GM18867 (cell line): ENCODE data around the gene RAB3IL1.
"Not testable (repeated sequence)": the region's sequence is repeated elsewhere in the genome, so short reads cannot be mapped to it uniquely, and the experiment has no call there.

Experiments
- ATAC-seq: cut with Tn5 transposase; IDR thresholded peaks from one replicate; pipeline ENCODE4 v1.9.1; 2021; ENCODE audit warnings: mild to moderate bottlenecking, moderate library complexity; ENCODE audit not compliant: unreplicated experiment

Gene RAB3IL1

GRCh38 chr11:61887839-61888494 lies 29.4 kb downstream of the RAB3IL1 start:
- ATAC-seq: no peak

- no peak for ATAC-seq
Measured at GRCh38 chr11:61886643-61887042, 30.7 kb downstream of the RAB3IL1 start.

DNA sequence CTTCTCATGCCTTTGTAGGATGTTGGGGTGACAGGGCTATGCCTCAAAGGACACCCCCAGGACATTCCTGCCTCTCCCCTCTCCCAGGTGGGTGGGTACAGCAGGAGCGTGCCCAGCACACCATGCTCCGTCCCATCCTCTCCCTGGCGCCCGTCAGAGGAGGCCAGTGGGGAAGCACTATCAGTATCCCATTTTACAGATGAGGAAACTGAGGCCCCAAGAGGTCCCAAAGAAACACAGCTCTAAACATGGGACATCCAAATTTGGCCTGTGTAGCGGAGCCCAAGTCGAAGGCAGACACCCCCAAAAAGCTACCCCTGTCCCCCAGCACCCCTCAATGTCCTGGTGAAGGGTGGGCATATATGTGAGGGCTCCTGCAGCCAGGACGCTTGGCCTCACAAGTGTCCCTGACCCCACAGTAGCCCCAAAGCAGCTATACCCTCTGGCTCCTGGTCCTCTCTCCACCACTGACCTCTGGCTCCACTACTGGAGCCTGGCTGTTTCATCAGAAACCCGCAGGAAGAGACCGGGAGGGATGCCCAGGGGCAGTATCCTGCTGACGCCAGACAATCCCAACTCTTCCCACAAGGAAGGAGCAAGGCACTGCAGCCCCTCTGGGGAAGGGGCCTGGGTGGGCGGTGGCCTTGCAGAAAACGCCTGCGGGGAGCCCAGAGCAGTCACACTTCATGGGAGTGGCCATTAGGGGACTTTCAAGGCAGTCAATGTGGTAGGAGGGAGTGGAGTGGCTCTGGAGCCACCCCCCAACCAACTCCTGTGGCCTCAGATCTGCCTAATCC lies 31.4 kb downstream of the RAB3IL1 start:
- ATAC-seq: no peak

GRCh38 chr11:61885166-61885778 lies 32.1 kb downstream of the RAB3IL1 start:
- ATAC-seq: no peak

DNA sequence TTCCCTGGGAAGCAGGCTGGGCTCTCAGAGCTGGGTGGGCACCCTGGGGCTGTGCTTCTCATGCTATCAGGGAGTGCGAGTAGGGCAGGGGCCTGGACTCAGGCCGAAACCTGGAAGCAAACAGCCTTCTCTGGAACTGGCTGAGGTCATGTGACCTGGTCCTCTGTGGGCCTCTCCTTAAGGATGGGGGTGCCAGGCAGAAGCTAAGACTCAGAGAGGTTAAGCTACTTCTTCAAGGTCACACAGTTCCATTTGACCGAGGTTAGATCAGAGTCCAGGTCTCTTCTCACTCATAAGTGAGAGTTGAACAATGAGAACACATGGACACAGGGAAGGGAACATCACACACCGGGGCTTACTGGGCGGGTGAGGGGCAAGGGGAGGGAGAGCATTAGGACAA lies 33.4 kb downstream of the RAB3IL1 start:
- no peak for ATAC-seq

DNA sequence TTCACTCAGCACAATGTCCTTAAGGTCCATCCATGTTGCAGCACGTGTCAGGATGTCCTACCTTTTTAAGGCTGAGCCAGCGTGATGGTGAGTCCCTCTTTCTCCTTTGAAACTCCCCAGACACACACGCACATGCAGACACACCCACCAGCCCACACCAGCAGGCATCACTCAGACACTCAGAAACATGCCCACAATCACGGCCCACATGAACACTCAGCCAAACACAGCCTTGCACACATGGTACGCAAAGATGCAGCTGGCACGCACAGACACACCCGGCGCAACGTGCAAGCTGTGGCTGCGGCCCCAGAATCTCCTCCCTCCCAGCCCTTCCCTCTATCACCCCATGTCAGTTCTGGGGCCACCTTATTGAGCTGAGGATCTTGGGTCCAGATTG lies 34.0 kb downstream of the RAB3IL1 start:
- no peak for ATAC-seq

DNA sequence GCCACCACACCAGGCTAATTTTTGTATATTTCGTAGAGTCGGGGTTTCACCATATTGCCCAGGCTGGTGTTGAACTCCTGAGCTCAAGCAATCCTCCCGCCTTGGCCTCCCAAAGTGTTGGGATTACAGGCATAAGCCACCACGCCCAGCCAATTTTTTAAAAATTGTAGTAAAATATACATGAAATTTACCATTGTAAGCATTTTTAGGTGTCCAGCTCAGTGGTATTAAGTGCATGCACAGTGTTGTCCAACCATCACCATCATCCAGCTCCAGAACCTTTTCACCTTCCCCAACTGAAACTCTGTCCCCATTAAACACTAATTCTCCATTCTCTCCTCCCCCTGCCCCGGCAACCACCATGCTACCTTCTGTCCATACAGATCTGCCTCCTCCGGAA lies 34.5 kb downstream of the RAB3IL1 start:
- no peak for ATAC-seq

DNA sequence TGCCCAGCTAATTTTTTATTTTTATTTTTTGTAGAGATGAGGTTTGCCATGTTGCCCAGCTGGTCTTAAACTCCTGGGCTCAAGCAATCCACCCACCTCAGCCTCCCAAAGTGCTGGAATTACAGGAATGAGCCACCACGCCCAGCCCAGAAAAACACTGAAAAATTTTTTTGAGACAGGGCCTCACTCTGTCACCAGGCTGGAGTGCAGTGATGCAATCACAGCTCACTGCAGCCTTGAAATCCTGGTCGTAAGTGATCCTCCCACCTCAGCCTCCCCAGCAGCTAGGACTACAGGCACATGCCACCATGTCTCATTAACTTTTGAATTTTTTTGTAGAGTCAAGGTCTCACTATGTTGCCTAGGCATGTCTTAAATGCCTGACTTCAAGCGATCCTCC lies 35.1 kb downstream of the RAB3IL1 start:
- not testable (repeated sequence) for ATAC-seq

DNA sequence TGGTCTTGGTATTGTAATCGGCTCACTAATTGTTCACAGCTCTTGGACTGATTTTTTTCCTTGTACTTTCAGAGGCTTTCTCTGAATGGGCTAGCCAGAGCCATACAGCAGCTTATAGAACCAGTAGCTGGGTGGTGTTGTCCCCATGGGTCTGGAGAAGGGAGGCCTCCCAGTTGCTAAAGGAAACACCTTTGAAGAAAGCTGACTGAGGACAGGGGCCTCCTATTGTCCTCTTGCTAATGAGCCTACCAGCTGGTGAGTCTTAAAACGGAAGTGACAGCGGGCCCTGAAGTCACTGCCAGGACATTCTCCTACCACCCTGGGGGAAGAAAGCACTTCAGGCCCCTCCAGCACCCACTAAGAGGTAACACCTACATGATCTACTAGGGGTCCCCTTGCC lies 36.0 kb downstream of the RAB3IL1 start:
- no peak for ATAC-seq

GRCh38 chr11:61880454-61880853 lies 36.9 kb downstream of the RAB3IL1 start:
- ATAC-seq: no peak

DNA sequence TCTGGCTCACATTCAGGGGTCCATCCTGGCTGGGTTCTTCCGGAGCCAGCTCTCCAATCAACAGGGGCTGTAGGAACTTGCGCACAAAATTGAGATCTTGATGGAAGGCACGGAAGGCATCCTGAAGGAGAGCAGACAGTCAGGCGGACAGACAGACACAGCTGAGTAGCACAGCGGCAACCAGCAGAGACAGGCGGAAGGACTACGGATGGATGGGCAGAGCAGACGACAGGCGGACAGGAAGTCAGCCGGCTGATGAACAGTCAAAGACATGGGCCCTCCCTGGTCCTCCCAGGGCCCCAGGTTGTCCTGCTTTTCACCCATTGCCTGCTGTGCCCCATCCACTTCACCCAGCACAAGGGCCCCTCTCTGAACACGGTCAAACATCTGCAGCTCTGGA lies 37.3 kb downstream of the RAB3IL1 start:
- no peak for ATAC-seq

DNA sequence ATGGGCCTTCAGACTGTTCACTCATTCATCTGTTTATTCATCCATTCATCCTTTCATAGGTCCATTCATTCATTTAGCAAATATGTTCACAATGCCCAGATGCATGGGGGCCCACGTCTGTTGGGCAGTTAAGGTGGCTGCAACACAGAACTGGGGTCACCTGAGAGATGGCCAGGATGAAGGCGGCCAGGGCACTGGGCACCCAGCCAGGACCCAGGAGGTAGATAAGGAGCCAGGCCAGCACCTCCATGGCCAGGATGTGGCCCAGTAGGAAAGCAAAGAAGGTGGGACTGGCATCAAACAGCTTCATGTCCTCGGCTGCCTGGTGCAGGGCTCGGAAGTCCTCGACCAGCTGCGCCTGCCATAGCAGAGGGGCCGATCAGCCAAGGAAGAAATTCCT lies 38.2 kb downstream of the RAB3IL1 start:
- no peak for ATAC-seq

DNA sequence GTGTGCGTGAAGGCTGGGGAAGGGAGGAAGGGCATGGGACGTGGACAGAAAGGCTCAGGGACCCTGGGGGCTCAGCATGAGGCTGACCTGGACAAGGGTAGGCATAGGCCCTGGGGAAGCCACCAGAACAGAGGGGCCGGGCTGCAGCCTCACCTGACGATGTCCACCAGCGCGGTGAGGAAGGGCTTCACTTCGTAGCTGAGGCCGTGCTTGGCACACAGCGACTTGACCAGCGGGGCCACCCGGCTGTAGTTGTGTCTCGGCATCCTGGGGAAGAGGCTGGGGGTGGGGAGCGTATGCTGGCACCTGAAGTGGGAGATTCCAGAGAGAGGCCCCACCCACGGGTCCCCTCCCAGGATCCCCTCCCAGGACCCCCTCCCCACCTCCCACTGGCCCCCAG lies 41.7 kb downstream of the RAB3IL1 start:
- no peak for ATAC-seq

DNA sequence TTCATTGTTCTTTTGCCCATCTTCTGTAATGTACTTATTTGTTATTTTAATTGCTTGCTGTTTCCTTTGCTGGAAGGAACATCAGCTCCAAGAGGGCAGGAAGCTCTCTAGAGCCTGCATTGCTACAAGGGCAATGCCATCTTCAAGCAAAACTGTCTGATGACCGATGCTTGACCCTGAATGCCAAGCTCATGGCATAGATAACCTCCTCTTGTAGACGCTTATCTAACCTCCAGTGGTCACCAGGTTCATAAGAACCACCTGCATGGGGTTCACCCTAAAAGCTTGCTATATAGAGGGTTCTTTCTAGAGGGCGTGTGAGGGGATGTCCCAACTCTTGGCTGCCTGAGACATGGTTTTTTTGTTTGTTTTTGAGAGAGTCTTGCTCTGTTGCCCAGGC lies 42.5 kb downstream of the RAB3IL1 start:
- no peak for ATAC-seq

DNA sequence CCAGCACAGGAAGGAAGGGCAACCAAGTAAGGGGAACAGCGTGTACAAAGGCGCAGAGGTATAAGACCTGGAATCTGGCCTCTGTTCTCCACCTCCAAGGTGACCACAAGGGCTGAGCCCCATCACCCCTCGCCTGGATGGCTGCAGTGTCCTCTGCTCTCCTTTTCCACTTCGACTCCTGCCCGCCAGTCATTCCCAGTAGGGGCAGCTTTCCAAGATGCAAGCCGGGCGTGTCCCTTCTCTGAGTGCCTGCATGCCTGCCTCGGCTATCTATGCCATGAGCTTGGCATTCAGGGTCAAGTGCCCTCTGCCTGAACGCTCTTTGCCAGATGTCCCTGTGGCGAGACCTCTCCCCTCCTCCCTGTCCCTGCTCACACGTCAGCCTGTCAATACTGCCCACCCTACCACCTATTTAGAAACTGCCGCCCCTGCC lies 43.0 kb downstream of the RAB3IL1 start:
- ATAC-seq: no peak

GRCh38 chr11:61873588-61874376 lies 43.6 kb downstream of the RAB3IL1 start:
- ATAC-seq: no peak

DNA sequence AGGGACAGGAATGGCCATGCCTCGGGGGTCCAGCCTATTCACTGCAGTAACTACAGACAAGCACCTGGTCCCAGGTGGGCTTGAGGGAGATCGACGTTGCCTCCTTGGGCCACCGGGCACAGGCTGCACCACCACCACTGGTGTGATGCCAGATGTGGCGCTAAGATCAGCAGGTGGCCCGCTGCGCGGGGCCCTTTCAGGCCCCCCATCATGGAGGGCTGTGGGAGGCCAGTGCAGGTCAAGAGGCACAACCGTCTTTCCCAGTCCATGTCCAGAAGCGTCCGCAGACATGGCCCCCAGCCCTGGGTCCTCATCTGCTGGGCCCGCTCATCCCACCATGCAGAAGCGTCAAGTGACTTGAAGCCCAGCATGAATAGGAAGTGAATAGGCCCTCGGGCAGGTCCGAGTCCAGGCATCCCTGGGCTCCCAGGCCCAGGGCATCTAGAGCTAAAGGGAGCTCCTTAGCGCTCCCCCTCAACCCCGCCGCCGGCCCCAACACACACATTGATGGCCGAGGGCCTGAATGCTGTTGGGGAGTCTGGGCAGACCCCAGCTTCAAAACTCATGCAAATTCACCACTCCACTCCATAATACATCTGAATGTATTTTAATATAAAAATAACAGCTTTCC lies 44.3 kb downstream of the RAB3IL1 start:
- ATAC-seq: no peak

GRCh38 chr11:61871158-61871597 lies 46.2 kb downstream of the RAB3IL1 start:
- peak; percentile 67 for ATAC-seq

- ATAC-seq: no peak
Measured at GRCh38 chr11:61870541-61871031, 46.8 kb downstream of the RAB3IL1 start.

DNA sequence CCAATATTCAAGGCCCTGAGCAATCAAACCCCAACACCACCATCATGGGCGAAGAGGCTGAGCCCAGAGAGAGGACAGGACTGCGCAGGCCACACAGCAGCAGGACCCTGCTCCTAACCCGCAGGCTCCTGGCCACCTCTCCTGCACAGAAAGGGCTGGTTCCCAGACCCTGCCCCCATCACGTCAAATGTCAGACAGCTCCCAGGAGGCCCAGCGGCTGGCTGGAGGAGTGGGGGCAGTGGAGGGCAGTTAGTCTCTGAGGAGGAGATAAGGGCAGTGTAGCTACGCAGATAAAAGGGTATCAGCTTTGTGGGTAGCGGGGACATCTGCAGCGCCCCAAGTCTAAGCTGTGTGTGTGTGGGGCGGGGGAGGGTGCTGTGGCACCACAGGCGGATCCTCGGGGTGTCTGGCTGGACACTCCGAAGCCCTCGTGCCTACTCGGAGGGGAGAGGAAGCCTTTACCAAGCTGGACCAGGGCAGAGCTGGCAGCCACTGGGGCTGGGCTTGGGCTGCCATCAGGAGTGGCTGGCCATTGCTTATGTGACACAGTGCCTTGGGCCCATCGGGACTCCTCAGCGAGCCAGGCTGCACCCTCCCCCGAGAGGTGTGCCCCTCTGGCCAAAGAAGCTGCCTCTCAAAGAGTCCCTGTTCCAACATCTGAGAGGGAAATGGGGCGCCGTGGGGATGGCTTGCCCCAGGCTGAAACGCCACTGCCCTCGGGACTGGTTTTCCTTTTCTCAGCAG lies 47.5 kb downstream of the RAB3IL1 start:
- ATAC-seq: no peak
